ENCODE results near the gene C5. TPM values are rescaled to one million over a fixed set of nuclear protein-coding genes. Genes with fewer than 3 reads are reported as not detected.

Gene C5
- polyA plus RNA-seq, 3 donors from 2014 or later: 0.25 to 0.49 TPM; not detected in 1

GRCh38 chr9:120917929-120918762 is 131.9 kb downstream of the C5 start:
- H3K4me3 Mint-ChIP-seq: peak overlapping the region in 4 of 5 donors; percentile 38 to 77 (median 48)
- H3K27me3 Mint-ChIP-seq (ENCODE audit: low read depth in 3 of 3): peaks cover 0 to 2% (median 0%) of the 10 kb centered on the region in 3 donors
- peak overlapping the region in 5 of 6 donors; percentile 13 to 94 (median 57) for H3K27ac Mint-ChIP-seq
- H3K4me1 Mint-ChIP-seq: peaks cover 64 to 72% of the 10 kb centered on the region in 2 donors
- H3K9me3 Mint-ChIP-seq: no peaks in the 10 kb centered on the region
- no peak for DNase-seq
- peaks cover 14 to 33% (median 18%) of the 10 kb centered on the region in 3 donors for H3K36me3 Mint-ChIP-seq

- DNase-seq: no peak
- H3K27ac Mint-ChIP-seq: peak overlapping the region in 3 of 6 donors; percentile 13 to 53 (median 40)
- peaks cover 20 to 41% (median 25%) of the 10 kb centered on the region in 3 donors for H3K36me3 Mint-ChIP-seq
- peaks cover 0 to 2% (median 0%) of the 10 kb centered on the region in 3 donors for H3K27me3 Mint-ChIP-seq (ENCODE audit: low read depth in 3 of 3)
- H3K9me3 Mint-ChIP-seq: no peaks in the 10 kb centered on the region
- H3K4me1 Mint-ChIP-seq: peaks cover 55 to 63% of the 10 kb centered on the region in 2 donors
- H3K4me3 Mint-ChIP-seq: no peak overlapping the region
Measured at GRCh38 chr9:120916991-120917880, 132.8 kb downstream of the C5 start.

GRCh38 chr9:120916588-120916987 is 133.5 kb downstream of the C5 start:
- Mint-ChIP-seq H3K36me3 (peaks cover 21 to 44% (median 27%) of the 10 kb centered on the region in 3 donors), H3K27ac (peak overlapping the region in 2 of 6 donors; percentile 40 to 53), H3K27me3 (ENCODE audit: low read depth in 3 of 3) (peaks cover 0 to 1% (median 0%) of the 10 kb centered on the region in 3 donors), H3K4me1 (peaks cover 49 to 60% of the 10 kb centered on the region in 2 donors), H3K4me3 (no peak overlapping the region), H3K9me3 (no peaks in the 10 kb centered on the region)
- DNase-seq: no peak

- Mint-ChIP-seq H3K9me3 (no peaks in the 10 kb centered on the region), H3K27me3 (ENCODE audit: low read depth in 3 of 3) (no peaks in the 10 kb centered on the region), H3K36me3 (peaks cover 24 to 45% (median 29%) of the 10 kb centered on the region in 3 donors), H3K27ac (peak overlapping the region in 3 of 6 donors; percentile 23 to 60 (median 59)), H3K4me1 (peaks cover 45 to 56% of the 10 kb centered on the region in 2 donors), H3K4me3 (peak overlapping the region in 2 of 5 donors; percentile 18 to 43)
- no peak for DNase-seq
Measured at GRCh38 chr9:120915854-120916470, 134.1 kb downstream of the C5 start.

GRCh38 chr9:120914953-120915352 is 135.1 kb downstream of the C5 start:
- Mint-ChIP-seq H3K27ac (no peak overlapping the region), H3K36me3 (peaks cover 27 to 51% (median 33%) of the 10 kb centered on the region in 3 donors), H3K4me3 (no peak overlapping the region), H3K9me3 (no peaks in the 10 kb centered on the region), H3K4me1 (peaks cover 41 to 54% of the 10 kb centered on the region in 2 donors), H3K27me3 (ENCODE audit: low read depth in 3 of 3) (no peaks in the 10 kb centered on the region)
- DNase-seq: no peak

GRCh38 chr9:120914396-120914795 is 135.7 kb downstream of the C5 start:
- H3K36me3 Mint-ChIP-seq: peaks cover 27 to 47% (median 29%) of the 10 kb centered on the region in 3 donors
- no peak overlapping the region for H3K4me3 Mint-ChIP-seq
- no peak for DNase-seq
- no peaks in the 10 kb centered on the region for H3K27me3 Mint-ChIP-seq (ENCODE audit: low read depth in 3 of 3)
- H3K4me1 Mint-ChIP-seq: peaks cover 41 to 54% of the 10 kb centered on the region in 2 donors
- H3K9me3 Mint-ChIP-seq: no peaks in the 10 kb centered on the region
- H3K27ac Mint-ChIP-seq: peak overlapping the region in 1 of 6 donors; percentile 71

GRCh38 chr9:120913647-120914264 is 136.3 kb downstream of the C5 start:
- peaks cover 27 to 54% (median 32%) of the 10 kb centered on the region in 3 donors for H3K36me3 Mint-ChIP-seq
- no peak overlapping the region for H3K27ac Mint-ChIP-seq
- no peaks in the 10 kb centered on the region for H3K9me3 Mint-ChIP-seq
- peaks cover 39 to 53% of the 10 kb centered on the region in 2 donors for H3K4me1 Mint-ChIP-seq
- no peak overlapping the region for H3K4me3 Mint-ChIP-seq
- peaks cover 0 to 2% (median 0%) of the 10 kb centered on the region in 3 donors for H3K27me3 Mint-ChIP-seq (ENCODE audit: low read depth in 3 of 3)
- no peak for DNase-seq

- no peak for DNase-seq
- H3K4me3 Mint-ChIP-seq: no peak overlapping the region
- H3K27me3 Mint-ChIP-seq (ENCODE audit: low read depth in 3 of 3): peaks cover 0 to 2% (median 0%) of the 10 kb centered on the region in 3 donors
- H3K9me3 Mint-ChIP-seq: no peaks in the 10 kb centered on the region
- H3K27ac Mint-ChIP-seq: peak overlapping the region in 1 of 6 donors; percentile 1
- peaks cover 34 to 48% of the 10 kb centered on the region in 2 donors for H3K4me1 Mint-ChIP-seq
- peaks cover 27 to 54% (median 32%) of the 10 kb centered on the region in 3 donors for H3K36me3 Mint-ChIP-seq
Measured at GRCh38 chr9:120912958-120913646, 137.0 kb downstream of the C5 start.

GRCh38 chr9:120911295-120911837 is 138.7 kb downstream of the C5 start:
- Mint-ChIP-seq H3K4me1 (peaks cover 36 to 46% of the 10 kb centered on the region in 2 donors), H3K4me3 (peak overlapping the region in 1 of 5 donors; percentile 29), H3K27ac (peak overlapping the region in 1 of 6 donors; percentile 71), H3K36me3 (peaks cover 22 to 44% (median 30%) of the 10 kb centered on the region in 3 donors), H3K27me3 (ENCODE audit: low read depth in 3 of 3) (peaks cover 0 to 2% (median 0%) of the 10 kb centered on the region in 3 donors), H3K9me3 (no peaks in the 10 kb centered on the region)
- DNase-seq: no peak

- no peak for DNase-seq
- Mint-ChIP-seq H3K27me3 (ENCODE audit: low read depth in 3 of 3) (peaks cover 0 to 2% (median 0%) of the 10 kb centered on the region in 3 donors), H3K9me3 (no peaks in the 10 kb centered on the region), H3K36me3 (peaks cover 22 to 44% (median 32%) of the 10 kb centered on the region in 3 donors), H3K4me1 (peaks cover 37 to 46% of the 10 kb centered on the region in 2 donors), H3K27ac (peak overlapping the region in 3 of 6 donors; percentile 12 to 79 (median 12)), H3K4me3 (peak overlapping the region in 1 of 5 donors; percentile 32)
Measured at GRCh38 chr9:120910643-120911042, 139.4 kb downstream of the C5 start.

- Mint-ChIP-seq H3K4me3 (peak overlapping the region in 1 of 5 donors; percentile 38), H3K27me3 (ENCODE audit: low read depth in 3 of 3) (peaks cover 0 to 2% (median 0%) of the 10 kb centered on the region in 3 donors), H3K9me3 (no peaks in the 10 kb centered on the region), H3K4me1 (peaks cover 45 to 53% of the 10 kb centered on the region in 2 donors), H3K27ac (peak overlapping the region in 3 of 6 donors; percentile 55 to 68 (median 67)), H3K36me3 (peaks cover 22 to 43% (median 32%) of the 10 kb centered on the region in 3 donors)
- no peak for DNase-seq
Measured at GRCh38 chr9:120909904-120910303, 140.2 kb downstream of the C5 start.

Measured in immature natural killer cell (primary cell).